Stomach (tissue), 9 donors: ENCODE measurements around the gene SMAD3. TPM values are rescaled to one million over a fixed set of nuclear protein-coding genes. Genes with fewer than 3 reads are reported as not detected.

Experiments
- DNase-seq, 2 donors: peaks; one replicate each; pipeline versions ENCODE4 v3.0.0 to v3.0.0-alpha.2; 2013 to 2019
- H3K27ac ChIP-seq, 5 donors: fragments of 200-600 bp in 4 of 5; sonication (generic) in 4 of 5; one replicate each; pipeline ENCODE4 v1.5.1; 2013 to 2019; ENCODE audit warnings: mild to moderate bottlenecking in 1 of 5, moderate library complexity in 1 of 5
- H3K27me3 ChIP-seq, 3 donors: fragments of 200-600 bp; sonication (generic); one replicate each; pipeline ENCODE4 v1.5.1; 2017 to 2019; ENCODE audit warnings: mixed run types in 1 of 3
- H3K36me3 ChIP-seq, 4 donors: fragments of 200-600 bp; sonication (generic); 1 replicate in 3 of 4; 2 replicates in 1 of 4; pipeline ENCODE4 v1.5.1; 2016 to 2019
- H3K4me1 ChIP-seq, 4 donors: fragments of 200-600 bp; sonication (generic); one replicate each; pipeline ENCODE4 v1.5.1; 2016 to 2019
- H3K4me3 ChIP-seq, 4 donors: fragments of 200-600 bp; sonication (generic) in 3 of 4; one replicate each; pipeline ENCODE4 v1.5.1; 2016 to 2019; ENCODE audit warnings: mild to moderate bottlenecking in 1 of 4
- H3K9me3 ChIP-seq, 4 donors: fragments of 200-600 bp; sonication (generic); one replicate each; pipeline ENCODE4 v1.5.1; 2016 to 2019
- EP300 ChIP-seq: sonication (generic); formaldehyde crosslinking; IDR thresholded peaks from one replicate; pipeline ENCODE4 v1.6.1; 2017; ENCODE audit warnings: antibody characterized with exemption
- POLR2A ChIP-seq, 4 donors: fragments of 450-650 bp; IDR thresholded peaks; one replicate each; pipeline ENCODE4 v1.6.1; 2016; ENCODE audit warnings: antibody characterized with exemption in 4 of 4, control low read depth in 2 of 4, mild to moderate bottlenecking in 1 of 4, moderate library complexity in 1 of 4
- POLR2AphosphoS5 ChIP-seq, 3 donors: sonication (generic); formaldehyde crosslinking; IDR thresholded peaks; one replicate each; pipeline ENCODE4 v1.6.1; 2016; ENCODE audit warnings: antibody characterized with exemption in 3 of 3
- WGBS, 5 donors: extraction: QIAGEN DNeasy Blood & Tissue Kit in 3 of 5; methylation state at CpG; one replicate each; pipeline versions ENCODE4 v1.1.5 to v1.1.7; 2013 to 2018; 5-methylcytosine and 5-hydroxymethylcytosine counted together
- intact Hi-C: fragments of 100-400 bp; cut with DNase I; formaldehyde crosslinking; loops from one replicate; pipeline ENCODE4 v1.15.1; 2023; ENCODE audit warnings: low total_unique reads
- polyA plus RNA-seq, 3 donors: library from polyadenylated mRNA; stranded (reverse); fragments of 200-250 nt; gene quantifications; one replicate each; pipeline ENCODE4 v1.2.3, GENCODE V29; 2013
- total RNA-seq, 5 donors: library from RNA; depleted of rRNA; stranded (reverse); fragments of >200 nt; gene quantifications; one replicate each; pipeline versions ENCODE4 v1.1.0 to v1.2.3, GENCODE V29; 2014 to 2016
- TF ChIP-seq, protein P1 (sequence below), 7 experiments: fragments of 450-650 bp in 4 of 7; fragments of 200-600 bp in 3 of 7; sonication (generic) in 3 of 7; IDR thresholded peaks; one replicate each; pipeline ENCODE4 v1.5.1; 2016 to 2019; ENCODE audit warnings: antibody characterized with exemption in 7 of 7, control low read depth in 2 of 7, mild to moderate bottlenecking in 1 of 7
- donor health status: healthy with polysubstance abuse.
- donor health status: Bipolar disorder and iron deficiency.
- donor health status: healthy.

SMAD3 gene
- total and polyA plus RNA-seq, 8 donors, result 6.8 to 103 (median 27.5) TPM

DNA sequence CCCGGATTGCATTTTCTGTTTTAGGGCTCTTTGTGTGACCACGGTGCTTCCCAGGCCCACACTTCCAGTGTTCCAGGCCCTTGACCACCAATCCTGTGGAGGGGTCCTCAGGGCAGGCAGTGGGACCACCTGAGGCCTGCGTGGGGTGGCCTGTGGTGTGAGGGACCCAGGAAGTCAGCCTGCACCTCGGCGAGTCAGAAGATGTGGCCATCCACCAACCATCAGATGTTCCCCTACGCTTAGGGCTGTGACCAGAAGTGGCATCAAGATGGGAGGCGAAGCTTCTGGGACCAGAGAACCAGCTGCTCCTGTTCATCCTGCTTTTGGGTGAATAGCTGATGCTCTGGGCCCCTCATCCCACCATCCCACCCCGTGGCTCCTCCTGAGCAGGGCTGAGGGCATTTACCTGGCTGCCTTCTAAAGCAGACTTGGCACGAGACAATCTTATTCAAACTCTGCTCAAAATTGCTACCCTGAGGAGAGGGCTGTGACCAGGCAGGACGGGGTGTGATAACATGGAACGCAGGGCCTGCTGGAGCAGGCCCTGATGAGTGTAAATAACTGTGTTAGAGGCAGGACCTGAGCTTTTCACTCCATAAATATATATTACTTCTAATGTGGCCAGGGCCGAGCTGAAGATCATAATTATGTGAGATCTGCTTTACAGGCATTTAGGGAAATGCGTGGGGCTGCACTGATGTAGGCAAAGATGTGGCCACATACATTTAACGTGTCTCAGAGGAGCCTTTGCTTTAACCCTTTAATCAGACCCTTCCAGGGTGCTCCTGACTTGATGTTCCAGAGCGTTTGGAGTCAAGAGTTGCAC, 28.8 kb downstream of the SMAD3 start:
- no peak for DNase-seq
- intact Hi-C loops, result no loop called here
- H3K27ac ChIP-seq, result peak overlapping the region in 2 of 5 donors; percentile 21 to 79
- no peaks in the 10 kb centered on the region for H3K9me3 ChIP-seq
- H3K36me3 ChIP-seq, result peaks cover 0 to 26% (median 20%) of the 10 kb centered on the region in 4 donors
- peaks cover 60 to 89% (median 78%) of the 10 kb centered on the region in 4 donors for H3K4me1 ChIP-seq
- TF ChIP-seq, protein P1, sequence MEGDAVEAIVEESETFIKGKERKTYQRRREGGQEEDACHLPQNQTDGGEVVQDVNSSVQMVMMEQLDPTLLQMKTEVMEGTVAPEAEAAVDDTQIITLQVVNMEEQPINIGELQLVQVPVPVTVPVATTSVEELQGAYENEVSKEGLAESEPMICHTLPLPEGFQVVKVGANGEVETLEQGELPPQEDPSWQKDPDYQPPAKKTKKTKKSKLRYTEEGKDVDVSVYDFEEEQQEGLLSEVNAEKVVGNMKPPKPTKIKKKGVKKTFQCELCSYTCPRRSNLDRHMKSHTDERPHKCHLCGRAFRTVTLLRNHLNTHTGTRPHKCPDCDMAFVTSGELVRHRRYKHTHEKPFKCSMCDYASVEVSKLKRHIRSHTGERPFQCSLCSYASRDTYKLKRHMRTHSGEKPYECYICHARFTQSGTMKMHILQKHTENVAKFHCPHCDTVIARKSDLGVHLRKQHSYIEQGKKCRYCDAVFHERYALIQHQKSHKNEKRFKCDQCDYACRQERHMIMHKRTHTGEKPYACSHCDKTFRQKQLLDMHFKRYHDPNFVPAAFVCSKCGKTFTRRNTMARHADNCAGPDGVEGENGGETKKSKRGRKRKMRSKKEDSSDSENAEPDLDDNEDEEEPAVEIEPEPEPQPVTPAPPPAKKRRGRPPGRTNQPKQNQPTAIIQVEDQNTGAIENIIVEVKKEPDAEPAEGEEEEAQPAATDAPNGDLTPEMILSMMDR (IDR thresholded peaks at IDR 0.05), result no peak
- TF ChIP-seq POLR2A (IDR thresholded peaks at IDR 0.05), result no peak
- no peak for TF ChIP-seq EP300
- no peak for TF ChIP-seq POLR2AphosphoS5 (IDR thresholded peaks at IDR 0.05)
- no peak overlapping the region for H3K4me3 ChIP-seq
- H3K27me3 ChIP-seq, result no peaks in the 10 kb centered on the region
- 57 to 76% (median 60%) methylated on average over 13 to 15 of the region's 15 CpGs for WGBS, 5 donors

DNA sequence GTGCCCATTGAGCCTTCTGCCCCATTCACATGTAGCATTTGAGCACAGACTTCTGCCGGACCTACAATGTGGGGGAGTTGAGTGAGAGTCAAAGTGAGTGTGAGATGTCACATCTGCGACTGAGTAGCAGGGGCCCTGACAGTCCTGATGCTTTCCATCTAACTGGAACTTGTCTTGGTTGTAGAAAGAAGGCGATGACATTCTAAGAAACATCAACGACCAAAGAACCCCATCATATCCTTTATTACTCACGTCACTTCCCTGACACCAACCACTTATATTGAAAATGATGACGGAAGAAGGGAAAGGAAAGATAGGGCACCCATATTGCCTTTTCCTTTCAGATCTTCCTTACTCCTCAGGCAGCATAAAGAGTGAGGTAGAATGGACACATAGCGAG, 30.5 kb downstream of the SMAD3 start:
- peaks cover 0 to 26% (median 20%) of the 10 kb centered on the region in 4 donors for H3K36me3 ChIP-seq
- TF ChIP-seq POLR2A (IDR thresholded peaks at IDR 0.05) (no peak), EP300 (no peak), POLR2AphosphoS5 (IDR thresholded peaks at IDR 0.05) (no peak)
- TF ChIP-seq, protein P1 (IDR thresholded peaks at IDR 0.05), result no peak
- H3K4me3 ChIP-seq, result no peak overlapping the region
- intact Hi-C loops, result no loop called here
- no peak for DNase-seq
- no peaks in the 10 kb centered on the region for H3K9me3 ChIP-seq
- peaks cover 53 to 89% (median 77%) of the 10 kb centered on the region in 4 donors for H3K4me1 ChIP-seq
- 85 to 91% (median 90%) methylated on average over 7 of the region's 7 CpGs for WGBS, 5 donors
- H3K27ac ChIP-seq, result no peak overlapping the region
- H3K27me3 ChIP-seq, result no peaks in the 10 kb centered on the region

DNA sequence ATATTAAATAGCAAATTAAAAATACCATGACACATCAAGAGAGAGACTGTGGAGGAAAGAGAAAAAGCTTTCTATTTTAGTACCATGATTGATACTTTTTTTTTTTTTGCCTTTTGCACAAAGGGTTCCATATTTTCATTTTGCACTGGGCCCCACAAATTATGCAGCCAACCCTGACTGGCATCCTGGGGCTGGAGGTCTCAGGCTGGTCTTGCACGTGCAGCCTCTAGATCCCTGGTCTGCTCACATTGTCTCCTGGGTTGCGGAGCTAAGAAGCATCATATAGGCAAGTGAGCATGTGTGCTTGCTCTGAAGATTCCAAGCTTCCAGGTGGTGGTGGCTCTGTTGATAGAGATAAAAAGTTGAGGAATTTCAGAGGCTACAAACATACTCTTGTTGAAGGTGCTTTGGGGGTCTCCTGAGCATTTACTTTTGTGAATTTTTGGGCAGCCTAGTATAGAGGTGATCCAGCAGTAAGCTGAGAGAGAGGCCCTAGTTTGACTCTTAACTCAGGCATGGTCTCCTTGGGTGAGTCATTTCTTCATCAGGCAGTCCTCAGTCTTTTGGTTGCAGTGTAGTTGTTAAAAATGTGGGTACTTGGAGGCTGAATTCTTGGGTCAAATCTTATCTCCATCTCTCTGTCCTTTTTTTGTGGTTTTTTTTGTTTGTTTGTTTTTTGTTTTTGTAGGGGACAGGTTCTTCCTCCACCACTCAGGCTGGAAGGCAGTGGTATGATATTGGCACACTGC, 31.3 kb downstream of the SMAD3 start:
- Histone ChIP-seq H3K9me3 (no peaks in the 10 kb centered on the region), H3K36me3 (peaks cover 0 to 26% (median 20%) of the 10 kb centered on the region in 4 donors), H3K27me3 (no peaks in the 10 kb centered on the region), H3K4me1 (peaks cover 53 to 89% (median 77%) of the 10 kb centered on the region in 4 donors), H3K27ac (peak overlapping the region in 2 of 5 donors; percentile 81 to 86), H3K4me3 (no peak overlapping the region)
- 63 to 97% (median 93%) methylated on average over 2 of the region's 2 CpGs for WGBS, 5 donors
- intact Hi-C loops, result no loop called here
- no peak for DNase-seq
- TF ChIP-seq, protein P1 (IDR thresholded peaks at IDR 0.05), result no peak
- TF ChIP-seq EP300 (no peak), POLR2AphosphoS5 (IDR thresholded peaks at IDR 0.05) (no peak), POLR2A (IDR thresholded peaks at IDR 0.05) (no peak)

DNA sequence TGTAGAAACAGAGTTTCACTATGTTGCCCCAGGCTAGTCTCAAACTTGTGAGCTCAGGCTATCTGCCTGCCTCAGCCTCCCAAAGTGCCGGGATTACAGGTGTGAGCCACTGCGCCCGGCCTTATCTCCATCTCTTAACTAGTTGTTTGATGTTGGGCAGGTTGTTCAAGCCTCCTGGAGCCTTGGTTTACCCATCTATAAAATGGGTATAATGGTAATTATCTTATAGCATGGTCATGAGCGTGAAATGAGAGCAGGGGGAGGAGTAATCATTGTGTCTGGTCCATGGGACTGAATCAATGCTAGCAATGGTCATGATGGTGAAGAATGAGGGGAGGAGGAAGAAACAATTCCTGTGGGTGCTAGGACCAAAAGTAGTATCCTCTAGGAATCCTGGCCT, 32.0 kb downstream of the SMAD3 start:
- H3K27ac ChIP-seq, result peak overlapping the region in 4 of 5 donors; percentile 74 to 91 (median 84)

More for the DNA sequence above, 32.0 kb downstream of the SMAD3 start:
- TF ChIP-seq POLR2AphosphoS5 (IDR thresholded peaks at IDR 0.05) (no peak), EP300 (no peak), POLR2A (IDR thresholded peaks at IDR 0.05) (no peak)
- TF ChIP-seq, protein P1 (IDR thresholded peaks at IDR 0.05), result no peak
- no peak for DNase-seq
- intact Hi-C loops, result no loop called here
- Histone ChIP-seq H3K4me1 (peaks cover 47 to 89% (median 75%) of the 10 kb centered on the region in 4 donors), H3K27me3 (no peaks in the 10 kb centered on the region), H3K4me3 (no peak overlapping the region), H3K9me3 (no peaks in the 10 kb centered on the region), H3K36me3 (peaks cover 0 to 26% (median 20%) of the 10 kb centered on the region in 4 donors)
- WGBS, 5 donors, result 90 to 96% (median 92%) methylated on average over 4 of the region's 4 CpGs
